ENCODE data around the gene ANTXR1. TPM values are rescaled to one million over a fixed set of nuclear protein-coding genes. Genes with fewer than 3 reads are reported as not detected.
A peak's percentile ranks its signal among the peaks of the same experiment; 100 is the strongest.

ANTXR1 gene
- total and polyA plus RNA-seq, 2 donors (not counting 1 experiment from before 2014, with no cell fraction given): 44.6 to 101 TPM

DNA sequence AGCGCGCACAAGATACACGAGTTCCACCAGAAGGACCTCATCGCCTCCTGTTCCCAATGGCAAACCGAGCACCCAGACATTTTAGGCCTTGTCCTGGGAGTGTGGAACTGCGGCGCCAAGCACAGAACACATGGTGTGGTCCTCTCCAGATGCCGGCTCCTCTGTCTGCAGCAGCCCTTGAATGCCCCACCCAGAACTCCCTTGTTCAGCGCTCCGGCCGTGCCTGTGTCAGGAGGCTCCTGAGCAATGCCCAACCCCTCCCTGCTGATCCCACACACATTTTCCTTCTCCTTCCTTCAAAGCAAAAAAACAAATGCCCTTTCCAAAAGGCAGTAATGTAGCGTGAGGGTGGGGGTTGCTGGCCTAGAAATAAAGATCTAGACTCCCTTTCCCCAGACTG lies 284.2 kb downstream of the ANTXR1 start:
- H3K4me2 ChIP-seq (ENCODE audit: extremely low read depth, insufficient read depth, low read length): no peak overlapping the region
- H3K9ac ChIP-seq (ENCODE audit: insufficient read depth, low read length): no peak overlapping the region
- no peak for DNase-seq (ENCODE audit: low read depth in 2 of 2)
- no peaks in the 10 kb centered on the region for H3K27me3 ChIP-seq (ENCODE audit: control insufficient read depth, insufficient read depth, low read length)
- no peak overlapping the region for H3K4me3 ChIP-seq (replicated peaks in 1 of 4; ENCODE audit: control extremely low read depth in 1 of 4, insufficient read depth in 1 of 4, low read depth in 3 of 4, low read length in 4 of 4)
- H3K4me1 ChIP-seq (ENCODE audit: control insufficient read depth, extremely low read depth, insufficient read depth, low read length): peaks cover 16% of the 10 kb centered on the region
- no peak overlapping the region for H2AFZ ChIP-seq (ENCODE audit: low read length)
- H3K9me3 ChIP-seq (ENCODE audit: control insufficient read depth, insufficient read depth, low read depth, low read length): no peaks in the 10 kb centered on the region
- H3K27ac ChIP-seq (ENCODE audit: insufficient read depth, low read length): no peak overlapping the region
- H3K36me3 ChIP-seq (ENCODE audit: control insufficient read depth, insufficient read depth, low read length): no peaks in the 10 kb centered on the region
- no peaks in the 10 kb centered on the region for H3K79me2 ChIP-seq (ENCODE audit: control insufficient read depth, insufficient read depth, low read length)
- TF ChIP-seq, protein P1, sequence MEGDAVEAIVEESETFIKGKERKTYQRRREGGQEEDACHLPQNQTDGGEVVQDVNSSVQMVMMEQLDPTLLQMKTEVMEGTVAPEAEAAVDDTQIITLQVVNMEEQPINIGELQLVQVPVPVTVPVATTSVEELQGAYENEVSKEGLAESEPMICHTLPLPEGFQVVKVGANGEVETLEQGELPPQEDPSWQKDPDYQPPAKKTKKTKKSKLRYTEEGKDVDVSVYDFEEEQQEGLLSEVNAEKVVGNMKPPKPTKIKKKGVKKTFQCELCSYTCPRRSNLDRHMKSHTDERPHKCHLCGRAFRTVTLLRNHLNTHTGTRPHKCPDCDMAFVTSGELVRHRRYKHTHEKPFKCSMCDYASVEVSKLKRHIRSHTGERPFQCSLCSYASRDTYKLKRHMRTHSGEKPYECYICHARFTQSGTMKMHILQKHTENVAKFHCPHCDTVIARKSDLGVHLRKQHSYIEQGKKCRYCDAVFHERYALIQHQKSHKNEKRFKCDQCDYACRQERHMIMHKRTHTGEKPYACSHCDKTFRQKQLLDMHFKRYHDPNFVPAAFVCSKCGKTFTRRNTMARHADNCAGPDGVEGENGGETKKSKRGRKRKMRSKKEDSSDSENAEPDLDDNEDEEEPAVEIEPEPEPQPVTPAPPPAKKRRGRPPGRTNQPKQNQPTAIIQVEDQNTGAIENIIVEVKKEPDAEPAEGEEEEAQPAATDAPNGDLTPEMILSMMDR (conservative IDR thresholded peaks at IDR 0.05 in 1 of 2, IDR thresholded peaks at IDR 0.05 in 1 of 2; ENCODE audit: low read depth in 1 of 2, low read length in 2 of 2): no peak
- TF ChIP-seq EZH2 (IDR thresholded peaks at IDR 0.05; ENCODE audit: low read length, missing control alignments): no peak
- H4K20me1 ChIP-seq (ENCODE audit: control insufficient read depth, extremely low read depth, insufficient read depth, low read length): no peaks in the 10 kb centered on the region

DNA sequence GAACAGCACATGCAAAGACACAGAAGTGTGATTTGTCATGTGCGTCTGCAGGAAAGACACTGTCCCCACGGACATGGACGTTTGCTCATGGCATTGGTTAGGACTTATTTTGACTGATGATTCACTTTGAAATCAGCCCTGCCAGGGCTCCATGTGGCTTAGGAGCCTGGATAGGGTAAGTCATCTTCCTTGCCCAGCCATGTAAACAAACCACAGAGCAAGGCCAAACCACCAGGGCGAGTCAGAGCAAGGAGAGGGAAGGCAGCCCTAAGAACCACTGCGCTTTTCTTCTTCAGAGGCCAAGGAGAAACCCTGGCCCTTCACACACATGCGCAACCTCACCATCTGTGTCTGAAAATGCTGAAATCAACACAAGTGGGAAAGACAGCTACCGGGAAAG lies 285.3 kb downstream of the ANTXR1 start:
- Histone ChIP-seq H3K27ac (ENCODE audit: insufficient read depth, low read length) (peak overlapping the region; percentile 5), H3K4me1 (ENCODE audit: control insufficient read depth, extremely low read depth, insufficient read depth, low read length) (peaks cover 16% of the 10 kb centered on the region), H3K36me3 (ENCODE audit: control insufficient read depth, insufficient read depth, low read length) (no peaks in the 10 kb centered on the region), H4K20me1 (ENCODE audit: control insufficient read depth, extremely low read depth, insufficient read depth, low read length) (no peaks in the 10 kb centered on the region), H3K9me3 (ENCODE audit: control insufficient read depth, insufficient read depth, low read depth, low read length) (no peaks in the 10 kb centered on the region), H3K9ac (ENCODE audit: insufficient read depth, low read length) (no peak overlapping the region), H3K4me2 (ENCODE audit: extremely low read depth, insufficient read depth, low read length) (peak overlapping the region; percentile 28), H3K27me3 (ENCODE audit: control insufficient read depth, insufficient read depth, low read length) (no peaks in the 10 kb centered on the region), H3K79me2 (ENCODE audit: control insufficient read depth, insufficient read depth, low read length) (no peaks in the 10 kb centered on the region), H2AFZ (ENCODE audit: low read length) (no peak overlapping the region), H3K4me3 (replicated peaks in 1 of 4; ENCODE audit: control extremely low read depth in 1 of 4, insufficient read depth in 1 of 4, low read depth in 3 of 4, low read length in 4 of 4) (no peak overlapping the region)
- peak; percentile 92 to 95 for DNase-seq (ENCODE audit: low read depth in 2 of 2)
- TF ChIP-seq EZH2 (IDR thresholded peaks at IDR 0.05; ENCODE audit: low read length, missing control alignments): no peak
- TF ChIP-seq, protein P1 (conservative IDR thresholded peaks at IDR 0.05 in 1 of 2, IDR thresholded peaks at IDR 0.05 in 1 of 2; ENCODE audit: low read depth in 1 of 2, low read length in 2 of 2): no peak

DNA sequence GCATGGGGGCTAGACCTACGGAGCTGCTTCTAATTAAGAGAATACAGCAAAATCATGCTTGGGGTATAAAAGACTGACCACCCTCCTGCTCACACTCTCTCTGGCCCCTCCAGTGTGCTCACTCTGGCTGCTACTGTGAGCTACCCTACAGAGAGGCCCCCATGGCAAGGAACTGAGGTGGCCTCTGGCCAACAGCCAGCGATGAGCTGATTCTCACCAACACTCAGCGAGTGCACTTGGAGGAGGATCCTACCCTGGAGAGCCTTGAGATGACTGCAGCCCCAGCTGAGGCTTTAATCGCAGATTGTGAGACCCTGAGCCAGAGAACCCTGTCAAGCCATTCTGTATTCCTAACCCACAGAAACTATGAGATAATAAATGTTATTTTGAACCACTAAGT lies 285.9 kb downstream of the ANTXR1 start:
- H3K9me3 ChIP-seq (ENCODE audit: control insufficient read depth, insufficient read depth, low read depth, low read length): no peaks in the 10 kb centered on the region
- H3K27ac ChIP-seq (ENCODE audit: insufficient read depth, low read length): no peak overlapping the region
- H3K9ac ChIP-seq (ENCODE audit: insufficient read depth, low read length): no peak overlapping the region
- H3K27me3 ChIP-seq (ENCODE audit: control insufficient read depth, insufficient read depth, low read length): no peaks in the 10 kb centered on the region
- no peak for TF ChIP-seq EZH2 (IDR thresholded peaks at IDR 0.05; ENCODE audit: low read length, missing control alignments)
- TF ChIP-seq, protein P1 (conservative IDR thresholded peaks at IDR 0.05 in 1 of 2, IDR thresholded peaks at IDR 0.05 in 1 of 2; ENCODE audit: low read depth in 1 of 2, low read length in 2 of 2): no peak
- no peaks in the 10 kb centered on the region for H3K79me2 ChIP-seq (ENCODE audit: control insufficient read depth, insufficient read depth, low read length)
- no peak overlapping the region for H3K4me2 ChIP-seq (ENCODE audit: extremely low read depth, insufficient read depth, low read length)
- DNase-seq (ENCODE audit: low read depth in 2 of 2): peak; percentile 48 to 58
- H3K4me3 ChIP-seq (replicated peaks in 1 of 4; ENCODE audit: control extremely low read depth in 1 of 4, insufficient read depth in 1 of 4, low read depth in 3 of 4, low read length in 4 of 4): no peak overlapping the region
- no peak overlapping the region for H2AFZ ChIP-seq (ENCODE audit: low read length)
- no peaks in the 10 kb centered on the region for H4K20me1 ChIP-seq (ENCODE audit: control insufficient read depth, extremely low read depth, insufficient read depth, low read length)
- no peaks in the 10 kb centered on the region for H3K36me3 ChIP-seq (ENCODE audit: control insufficient read depth, insufficient read depth, low read length)
- H3K4me1 ChIP-seq (ENCODE audit: control insufficient read depth, extremely low read depth, insufficient read depth, low read length): peaks cover 16% of the 10 kb centered on the region

Other genes starting within 250 kb of the ANTXR1 start
- gene BMP10, start 141.8 kb upstream of the ANTXR1 start, total RNA-seq: not detected in 2 replicates
- not detected in 2 replicates for gene BMP10, start 141.8 kb upstream of the ANTXR1 start, polyA plus RNA-seq
- not detected in 2 replicates for gene GKN2, start 60.3 kb upstream of the ANTXR1 start, total RNA-seq
- not detected in 2 replicates for gene GKN2, start 60.3 kb upstream of the ANTXR1 start, polyA plus RNA-seq
- not detected in 2 replicates for gene GKN1, start 38.5 kb upstream of the ANTXR1 start, total RNA-seq
- gene GKN1, start 38.5 kb upstream of the ANTXR1 start, polyA plus RNA-seq: not detected in 2 replicates